ENCODE measurements around the gene STAP1. TPM values are rescaled to one million over a fixed set of nuclear protein-coding genes. Genes with fewer than 3 reads are reported as not detected.

Gene STAP1
- total RNA-seq, 1 experiment from 2014 or later, result not detected

DNA sequence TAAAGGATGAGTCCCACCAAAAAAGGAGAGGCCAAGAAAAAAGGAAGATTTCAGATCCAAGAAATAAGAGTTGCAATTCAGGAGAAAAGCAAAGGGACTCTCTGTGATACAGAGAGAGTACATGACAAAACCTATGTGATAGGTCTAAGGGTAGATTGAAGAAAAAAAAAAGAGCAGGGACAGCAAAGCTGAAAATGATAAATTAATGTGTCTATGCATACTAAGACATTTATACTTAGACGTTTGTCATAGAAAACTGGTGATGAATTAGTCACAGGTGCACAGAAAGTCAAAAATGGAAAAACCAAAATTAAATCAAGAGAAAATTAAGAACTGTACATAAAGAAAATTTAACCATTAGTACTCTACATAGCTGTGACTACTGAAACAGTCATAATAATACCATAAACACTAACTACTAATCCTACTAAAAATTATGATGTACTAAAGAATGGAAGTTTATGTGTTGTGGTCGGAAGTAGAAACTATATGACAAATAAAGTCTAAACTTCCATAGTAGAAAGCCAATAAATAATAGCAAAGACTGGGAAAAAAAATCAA lies 23.2 kb upstream of the STAP1 start:
- Histone ChIP-seq H3K79me1 (ENCODE audit: insufficient read depth, low read depth, low read length, poor library complexity, severe bottlenecking) (peaks cover 2% of the 10 kb centered on the region), H2BK5ac (ENCODE audit: insufficient read length, low read length) (no peak overlapping the region), H3K4me2 (ENCODE audit: insufficient read depth, insufficient read length, low read length) (no peak overlapping the region), H4K8ac (replicated peaks; ENCODE audit: insufficient read length, low read depth, low read length) (no peak overlapping the region), H2BK120ac (ENCODE audit: low read depth, low read length, poor library complexity, severe bottlenecking) (no peak overlapping the region), H3K23me2 (ENCODE audit: insufficient read length, low read depth, low read length, poor library complexity, severe bottlenecking) (no peaks in the 10 kb centered on the region), H3K9me3 (ENCODE audit: control insufficient read depth, low read depth, low read length) (no peaks in the 10 kb centered on the region), H3K4ac (ENCODE audit: low read depth, low read length) (no peak overlapping the region), H2BK12ac (ENCODE audit: insufficient read length, low read depth, low read length) (no peak overlapping the region), H3K4me1 (ENCODE audit: insufficient read depth, low read length) (no peaks in the 10 kb centered on the region), H3T11ph (ENCODE audit: low read length) (no peak overlapping the region), H2AFZ (ENCODE audit: low read length) (no peak overlapping the region), H3K23ac (ENCODE audit: insufficient read length, low read depth, low read length) (no peak overlapping the region), H3K27me3 (ENCODE audit: insufficient read depth, low read length) (no peaks in the 10 kb centered on the region), H4K20me1 (ENCODE audit: control insufficient read depth, insufficient read depth, insufficient read length) (no peaks in the 10 kb centered on the region), H3K56ac (ENCODE audit: insufficient read length, low read depth, low read length) (no peak overlapping the region), H2BK15ac (ENCODE audit: low read depth, low read length) (no peak overlapping the region), H4K5ac (ENCODE audit: insufficient read length, low read depth, low read length) (no peak overlapping the region), H3K9ac (ENCODE audit: extremely low read depth, insufficient read length, low read length) (no peak overlapping the region), H3K27ac (ENCODE audit: insufficient read length, low read depth, low read length) (no peak overlapping the region), H2BK20ac (ENCODE audit: low read depth, low read length, poor library complexity, severe bottlenecking) (no peak overlapping the region), H3K14ac (ENCODE audit: insufficient read depth, low read length) (no peak overlapping the region), H3K18ac (ENCODE audit: insufficient read length, low read depth, low read length) (no peak overlapping the region), H2AK5ac (ENCODE audit: insufficient read length, low read length) (no peak overlapping the region), H3K79me2 (ENCODE audit: insufficient read depth, low read length) (no peaks in the 10 kb centered on the region), H4K91ac (ENCODE audit: insufficient read length, low read depth, low read length) (no peak overlapping the region)
- Mint-ChIP-seq H3K36me3 (ENCODE audit: insufficient read depth in 1 of 3, low read depth in 3 of 3) (peaks cover 39 to 75% (median 72%) of the 10 kb centered on the region in 3 experiments), H3K27me3 (ENCODE audit: low read depth) (no peaks in the 10 kb centered on the region), H3K27ac (no peak overlapping the region), H3K4me3 (no peak overlapping the region), H3K9me3 (peaks cover 3 to 6% of the 10 kb centered on the region in 2 experiments; a peak in 1 of 5 replicates), H3K4me1 (peaks cover 2 to 5% of the 10 kb centered on the region in 2 experiments; a peak in 3 of 4 replicates)
- no peak for DNase-seq
- TF ChIP-seq, protein P1, sequence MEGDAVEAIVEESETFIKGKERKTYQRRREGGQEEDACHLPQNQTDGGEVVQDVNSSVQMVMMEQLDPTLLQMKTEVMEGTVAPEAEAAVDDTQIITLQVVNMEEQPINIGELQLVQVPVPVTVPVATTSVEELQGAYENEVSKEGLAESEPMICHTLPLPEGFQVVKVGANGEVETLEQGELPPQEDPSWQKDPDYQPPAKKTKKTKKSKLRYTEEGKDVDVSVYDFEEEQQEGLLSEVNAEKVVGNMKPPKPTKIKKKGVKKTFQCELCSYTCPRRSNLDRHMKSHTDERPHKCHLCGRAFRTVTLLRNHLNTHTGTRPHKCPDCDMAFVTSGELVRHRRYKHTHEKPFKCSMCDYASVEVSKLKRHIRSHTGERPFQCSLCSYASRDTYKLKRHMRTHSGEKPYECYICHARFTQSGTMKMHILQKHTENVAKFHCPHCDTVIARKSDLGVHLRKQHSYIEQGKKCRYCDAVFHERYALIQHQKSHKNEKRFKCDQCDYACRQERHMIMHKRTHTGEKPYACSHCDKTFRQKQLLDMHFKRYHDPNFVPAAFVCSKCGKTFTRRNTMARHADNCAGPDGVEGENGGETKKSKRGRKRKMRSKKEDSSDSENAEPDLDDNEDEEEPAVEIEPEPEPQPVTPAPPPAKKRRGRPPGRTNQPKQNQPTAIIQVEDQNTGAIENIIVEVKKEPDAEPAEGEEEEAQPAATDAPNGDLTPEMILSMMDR (conservative IDR thresholded peaks at IDR 0.05), result no peak
- WGBS (ENCODE audit: extremely low coverage, insufficient read length, low lambda C conversion rate), result no CpG with 5 or more reads among the region's 2 CpGs
